ENCODE data around the gene GRIK3.

GRIK3 gene

DNA sequence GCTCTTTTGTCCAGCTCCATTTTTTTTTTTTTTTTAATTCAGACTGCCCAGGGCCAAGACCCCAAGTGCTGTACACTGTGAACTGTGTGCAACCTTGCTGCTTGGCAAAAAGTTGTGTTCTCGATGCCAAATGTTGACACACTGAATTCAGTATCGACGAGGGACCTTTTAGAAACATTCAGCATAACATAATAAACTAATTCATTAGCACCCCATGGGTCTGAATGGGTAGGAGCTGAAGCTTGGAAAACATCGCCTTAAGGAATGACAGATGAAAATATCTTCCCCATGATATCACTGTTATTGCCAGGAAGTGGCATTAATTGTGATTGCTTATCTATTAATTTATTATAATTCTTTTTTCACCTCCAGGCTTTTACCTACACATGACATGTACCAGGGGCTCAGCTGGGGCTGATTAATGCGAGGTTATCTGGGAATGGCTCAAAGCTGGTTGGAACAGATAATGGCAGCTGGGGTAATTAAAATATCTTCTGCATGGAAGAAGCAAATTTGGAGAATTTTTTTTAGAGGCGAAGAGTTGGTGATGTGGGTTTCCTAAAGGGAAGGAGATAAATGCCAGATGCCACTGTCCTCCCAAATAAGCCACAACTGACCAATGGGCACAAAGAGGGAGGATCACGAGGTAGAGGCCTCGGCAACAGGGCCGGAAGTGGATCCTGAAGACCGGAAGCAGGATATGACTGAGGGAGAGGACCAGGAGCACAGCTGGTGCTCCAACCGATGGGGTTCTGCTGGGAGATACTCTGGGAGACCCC is 169.3 kb downstream of the GRIK3 start:
- no peak for DNase-seq (ENCODE audit: insufficient read length, low spot score)
- TF ChIP-seq, protein P1, sequence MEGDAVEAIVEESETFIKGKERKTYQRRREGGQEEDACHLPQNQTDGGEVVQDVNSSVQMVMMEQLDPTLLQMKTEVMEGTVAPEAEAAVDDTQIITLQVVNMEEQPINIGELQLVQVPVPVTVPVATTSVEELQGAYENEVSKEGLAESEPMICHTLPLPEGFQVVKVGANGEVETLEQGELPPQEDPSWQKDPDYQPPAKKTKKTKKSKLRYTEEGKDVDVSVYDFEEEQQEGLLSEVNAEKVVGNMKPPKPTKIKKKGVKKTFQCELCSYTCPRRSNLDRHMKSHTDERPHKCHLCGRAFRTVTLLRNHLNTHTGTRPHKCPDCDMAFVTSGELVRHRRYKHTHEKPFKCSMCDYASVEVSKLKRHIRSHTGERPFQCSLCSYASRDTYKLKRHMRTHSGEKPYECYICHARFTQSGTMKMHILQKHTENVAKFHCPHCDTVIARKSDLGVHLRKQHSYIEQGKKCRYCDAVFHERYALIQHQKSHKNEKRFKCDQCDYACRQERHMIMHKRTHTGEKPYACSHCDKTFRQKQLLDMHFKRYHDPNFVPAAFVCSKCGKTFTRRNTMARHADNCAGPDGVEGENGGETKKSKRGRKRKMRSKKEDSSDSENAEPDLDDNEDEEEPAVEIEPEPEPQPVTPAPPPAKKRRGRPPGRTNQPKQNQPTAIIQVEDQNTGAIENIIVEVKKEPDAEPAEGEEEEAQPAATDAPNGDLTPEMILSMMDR (IDR thresholded peaks at IDR 0.05; ENCODE audit: insufficient read depth, missing control alignments) = no peak
- FAIRE-seq = no peak

DNA sequence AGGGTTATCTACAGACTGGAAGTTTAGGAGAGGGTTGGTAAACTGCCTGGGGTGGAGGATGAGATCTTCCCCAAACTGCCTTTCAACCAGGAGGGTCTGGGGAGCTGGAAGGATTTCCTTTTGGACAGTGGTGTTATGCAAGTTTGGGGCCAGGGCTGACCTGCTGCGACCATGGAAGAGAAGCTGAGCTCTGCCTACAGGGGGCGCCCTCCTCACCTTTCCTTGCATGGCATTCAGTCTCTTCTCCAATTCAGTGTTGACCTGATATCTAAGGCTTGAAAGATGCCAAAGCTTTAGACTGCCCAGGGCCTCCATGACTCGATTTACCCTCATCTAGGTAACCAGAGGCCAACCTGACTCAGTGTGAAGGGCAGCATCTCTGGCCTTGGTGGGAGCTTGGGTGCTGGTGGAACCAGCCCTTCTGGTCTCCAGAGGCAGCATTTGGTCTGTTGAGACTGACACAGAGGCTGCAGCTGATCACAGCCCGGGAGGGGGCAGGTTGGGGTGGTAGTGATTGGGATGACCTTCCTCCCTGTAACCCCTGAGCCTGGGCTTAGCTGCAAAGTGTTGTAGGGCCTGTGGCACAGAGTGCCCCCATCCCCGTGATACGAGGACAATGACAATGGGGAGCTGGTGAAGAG is 170.0 kb downstream of the GRIK3 start:
- DNase-seq (ENCODE audit: insufficient read length, low spot score) (no peak), FAIRE-seq (no peak)
- TF ChIP-seq, protein P1 (IDR thresholded peaks at IDR 0.05; ENCODE audit: insufficient read depth, missing control alignments) = peak; percentile 50

DNA sequence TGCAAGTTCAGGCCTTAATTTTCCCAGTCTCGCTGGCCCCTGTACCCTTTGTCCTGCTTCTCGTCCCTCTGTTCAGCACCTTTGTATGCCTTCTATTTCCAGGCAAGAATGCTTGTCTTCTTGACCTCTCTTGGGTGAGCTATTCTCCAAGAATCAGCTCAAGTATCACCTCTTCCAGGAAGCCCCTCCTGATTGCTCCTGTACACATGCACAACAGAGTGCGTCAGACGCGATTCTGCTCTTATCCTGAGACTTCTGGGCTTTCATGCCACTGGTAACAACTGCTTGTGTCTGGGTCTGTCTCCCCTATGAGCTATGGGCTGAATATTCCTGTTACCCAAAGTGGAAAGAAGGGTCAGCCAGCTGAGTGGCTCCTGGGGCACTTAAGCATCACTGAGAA is 170.8 kb downstream of the GRIK3 start:
- FAIRE-seq (no peak), DNase-seq (ENCODE audit: insufficient read length, low spot score) (no peak)
- TF ChIP-seq, protein P1 (IDR thresholded peaks at IDR 0.05; ENCODE audit: insufficient read depth, missing control alignments) = no peak

DNA sequence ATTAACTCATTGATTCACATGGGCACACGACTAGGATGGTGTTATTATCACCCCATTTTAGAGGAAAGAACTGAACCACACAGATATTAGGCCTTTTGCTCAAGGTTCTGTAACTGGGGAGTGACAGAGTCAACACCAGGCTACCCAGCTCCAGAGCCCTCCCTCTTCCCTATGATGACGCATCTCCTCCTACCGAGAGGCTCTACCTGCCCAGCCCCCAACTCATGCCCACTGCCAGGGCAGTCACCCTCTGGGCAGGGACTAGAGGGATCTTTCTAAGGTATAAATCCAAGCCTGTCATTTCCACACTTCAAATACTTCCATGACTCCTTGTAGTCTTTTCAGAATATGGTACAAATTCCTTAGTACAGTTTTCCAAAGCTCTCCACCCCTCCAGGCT is 171.3 kb downstream of the GRIK3 start:
- DNase-seq (ENCODE audit: insufficient read length, low spot score) (no peak), FAIRE-seq (no peak)
- TF ChIP-seq, protein P1 (IDR thresholded peaks at IDR 0.05; ENCODE audit: insufficient read depth, missing control alignments) = no peak

DNA sequence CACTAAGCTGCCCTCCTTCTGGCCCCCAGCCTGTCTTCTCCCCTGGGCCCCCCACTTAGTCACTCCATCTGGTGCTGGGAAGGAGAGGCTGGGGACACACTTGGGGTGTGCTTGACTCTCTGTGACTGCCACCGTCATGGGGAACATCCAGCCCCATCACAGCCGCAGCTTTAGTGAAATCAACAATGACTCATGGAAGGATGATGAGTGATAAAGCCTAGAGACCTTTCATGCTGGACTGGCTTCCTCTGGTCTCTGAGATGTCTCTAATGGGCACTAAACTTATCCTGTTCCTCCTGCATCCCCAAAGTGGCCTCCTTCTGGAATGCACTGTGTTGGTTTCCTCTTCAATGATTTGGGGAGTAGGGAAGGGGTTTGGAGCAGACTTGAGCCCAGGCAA is 172.9 kb downstream of the GRIK3 start:
- TF ChIP-seq, protein P1 (IDR thresholded peaks at IDR 0.05; ENCODE audit: insufficient read depth, missing control alignments) = no peak
- FAIRE-seq = no peak
- DNase-seq (ENCODE audit: insufficient read length, low spot score) = no peak

DNA sequence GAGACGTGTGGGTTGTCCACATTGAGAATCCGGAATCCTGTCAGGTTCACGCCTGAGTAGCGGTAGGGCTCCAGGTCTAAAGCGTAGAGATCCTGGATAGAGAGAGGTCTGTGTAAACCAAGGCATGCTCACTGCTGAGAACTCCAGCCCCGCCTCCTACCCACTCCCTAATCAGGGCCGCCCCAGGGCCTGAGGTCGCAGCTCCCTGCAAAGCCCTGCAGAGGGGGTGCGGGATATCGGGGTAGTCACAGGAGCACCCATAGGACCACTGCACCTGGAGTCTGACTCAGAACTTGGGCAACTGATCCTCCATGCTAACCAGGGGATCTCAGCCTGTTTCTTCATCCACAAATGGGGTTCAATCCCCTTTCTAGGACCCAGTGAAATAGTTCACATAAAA is 174.4 kb downstream of the GRIK3 start:
- FAIRE-seq (no peak), DNase-seq (ENCODE audit: insufficient read length, low spot score) (no peak)

More for the DNA sequence above, 174.4 kb downstream of the GRIK3 start:
- TF ChIP-seq, protein P1 (IDR thresholded peaks at IDR 0.05; ENCODE audit: insufficient read depth, missing control alignments) = no peak
